Activated naive CD4-positive, alpha-beta T cell (primary cell): Measurements from ENCODE around the gene TBL2.
"Not testable (repeated sequence)": the region's sequence is repeated elsewhere in the genome, so short reads cannot be mapped to it uniquely, and the experiment has no call there.

Experiments used
- DNase-seq, 4 experiments: peaks; one replicate each; lab custom pipeline; 2025; lab: John Stamatoyannopoulos, UW

TBL2 gene

DNA sequence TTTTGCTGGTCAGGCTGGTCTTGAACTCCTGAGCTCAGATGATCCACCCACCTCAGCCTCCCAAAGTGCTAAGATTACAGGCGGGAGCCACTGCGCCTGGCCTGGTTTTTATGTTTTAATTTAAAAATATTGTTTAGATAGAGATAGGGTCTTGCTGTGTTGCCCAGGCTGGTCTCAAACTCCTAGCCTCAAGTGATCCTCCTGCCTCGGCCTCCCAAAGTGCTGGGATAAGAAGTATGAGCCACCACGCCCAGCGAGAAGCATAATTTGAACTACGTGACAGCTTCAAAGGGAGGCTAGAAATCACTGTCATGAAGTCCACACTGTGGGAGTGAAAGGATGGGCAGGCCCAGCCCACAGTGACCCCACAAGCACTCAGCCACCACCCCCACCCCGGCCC is 42.5 kb downstream of the TBL2 start:
- not testable (repeated sequence) for DNase-seq

DNA sequence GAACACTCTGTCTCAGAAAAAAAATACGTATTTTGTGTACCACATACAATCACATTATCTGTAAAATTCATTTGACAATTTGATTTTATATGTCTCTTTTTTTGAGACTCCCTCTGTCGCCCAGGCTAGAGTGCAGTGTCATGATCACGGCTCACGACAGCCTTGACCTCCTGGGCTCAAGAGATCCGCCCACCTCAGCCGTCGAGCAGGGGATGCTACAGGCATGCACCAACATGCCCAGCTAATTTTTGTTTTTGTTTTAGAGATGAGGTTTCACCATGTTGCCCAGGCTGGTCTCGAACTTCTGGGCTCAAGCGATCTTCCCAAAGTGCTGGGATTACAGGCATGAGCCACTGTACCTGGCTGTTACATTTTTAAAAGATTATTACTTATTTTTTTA is 44.6 kb downstream of the TBL2 start:
- DNase-seq, result no peak

DNA sequence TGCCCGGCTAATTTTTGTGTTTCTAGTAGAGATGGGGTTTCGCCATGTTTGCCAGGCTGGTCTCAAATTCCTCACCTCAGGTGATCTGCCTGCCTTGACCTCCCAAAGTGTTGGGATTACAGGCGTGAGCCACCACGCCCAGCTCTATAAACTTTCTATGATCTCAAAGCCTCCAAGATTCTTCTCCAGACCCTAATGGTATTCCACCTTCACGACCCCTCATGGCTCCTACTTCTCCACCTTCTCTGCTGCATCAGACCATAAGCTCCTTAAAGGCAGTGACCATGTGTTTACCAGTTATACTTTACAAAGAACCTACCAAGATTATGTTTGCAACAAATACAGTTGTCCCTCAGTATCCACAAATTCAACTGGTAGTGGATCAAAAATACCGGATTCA is 46.2 kb downstream of the TBL2 start:
- DNase-seq, result no peak

DNA sequence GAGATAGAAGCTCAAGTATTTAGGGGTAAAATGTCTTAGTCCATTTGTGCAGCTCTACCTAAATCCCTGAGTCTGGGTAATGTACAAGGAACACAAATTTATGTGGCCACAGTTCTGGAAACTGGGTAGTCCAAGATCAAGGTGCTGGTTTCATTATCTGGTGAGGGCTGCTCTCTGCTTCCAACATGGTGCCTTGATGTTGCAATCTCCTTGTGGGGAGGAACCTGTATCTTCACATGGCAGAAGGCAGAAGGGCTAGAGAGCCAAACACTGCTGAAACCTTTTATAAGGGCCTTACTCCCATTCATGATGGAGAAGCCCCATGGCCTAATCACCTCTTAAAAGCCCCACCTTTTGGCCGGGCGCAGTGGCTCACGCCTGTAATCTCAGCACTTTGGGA is 47.6 kb downstream of the TBL2 start:
- no peak for DNase-seq

DNA sequence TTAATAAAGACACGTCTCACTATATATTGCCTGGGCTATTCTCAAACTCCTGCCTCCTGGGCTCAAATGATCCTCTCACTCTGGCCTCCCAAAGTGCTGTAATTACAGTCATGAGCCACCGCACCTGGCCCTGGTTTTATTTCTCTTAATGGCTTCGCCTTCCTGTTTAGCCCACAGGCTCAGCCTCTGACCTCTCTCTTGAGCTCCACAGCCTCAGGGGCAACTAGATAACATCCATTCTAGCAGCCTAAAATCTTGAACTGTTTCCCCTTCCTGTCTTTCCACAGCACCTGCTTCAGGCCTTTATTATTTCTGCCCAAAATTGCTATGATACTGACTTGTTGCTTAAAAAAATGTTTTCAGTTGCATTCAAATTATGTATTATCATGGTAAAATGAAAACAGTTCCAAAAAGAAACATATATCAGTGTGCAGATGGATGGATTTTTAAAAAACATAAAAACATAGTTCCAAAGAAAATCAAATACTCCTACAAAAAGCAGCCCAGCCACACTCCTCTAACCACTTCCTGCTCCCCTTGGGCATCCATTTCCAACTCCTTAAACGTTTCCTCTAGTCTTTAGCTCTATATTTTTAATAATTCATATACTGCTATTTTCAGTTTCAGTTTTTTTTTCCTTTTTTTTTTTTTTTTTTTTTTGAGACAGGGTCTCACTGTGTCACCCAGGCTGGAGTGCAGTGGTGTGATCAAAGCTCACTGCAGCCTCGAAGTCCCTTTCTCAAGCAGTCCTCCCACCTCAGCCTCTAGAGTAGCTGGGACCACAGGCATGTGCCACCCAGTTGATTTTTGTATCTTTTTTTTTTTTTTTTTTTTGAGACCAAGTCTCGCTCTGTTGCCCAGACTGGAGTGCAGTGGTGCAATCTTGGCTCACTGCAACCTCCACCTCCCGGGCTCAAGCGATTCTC is 51.2 kb downstream of the TBL2 start:
- DNase-seq, result no peak

GRCh38 chr7:73526158-73526494 is 52.3 kb downstream of the TBL2 start:
- DNase-seq, result not testable (repeated sequence)

GRCh38 chr7:73522105-73522872 is 56.1 kb downstream of the TBL2 start, which contains the start of gene BAZ1B:
TSS of gene BAZ1B (minus strand) at chr7:73522293. CDS start at chr7:73521933, 360 bp downstream.
- DNase-seq, result peak; percentile 81 to 94 (median 88)

DNA sequence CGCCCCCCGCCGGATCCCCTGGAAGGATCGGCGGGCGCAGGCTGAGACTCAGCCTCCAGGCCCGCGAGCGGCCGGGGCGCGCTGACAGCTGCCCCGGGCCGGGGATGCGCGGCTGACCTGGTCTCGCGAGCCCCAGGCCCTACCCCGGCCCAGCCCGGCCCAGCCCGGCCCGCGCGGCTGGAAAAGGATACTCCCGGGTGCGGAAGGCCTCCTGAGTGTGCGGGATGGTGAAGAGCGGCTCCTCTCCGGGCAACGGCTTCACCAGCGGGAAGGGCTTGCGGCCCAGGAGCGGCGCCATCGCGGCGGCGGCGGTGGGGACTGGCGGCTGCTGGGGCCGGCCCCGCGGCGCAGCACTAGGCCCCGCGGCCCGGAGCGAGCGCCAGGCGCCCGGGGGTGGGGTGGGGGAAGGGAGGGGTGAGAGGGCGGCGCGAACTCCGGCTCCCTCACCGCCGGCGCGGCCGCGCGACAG is 56.7 kb downstream of the TBL2 start:
- peak in 1 of 4 experiments; percentile 46 for DNase-seq

DNA sequence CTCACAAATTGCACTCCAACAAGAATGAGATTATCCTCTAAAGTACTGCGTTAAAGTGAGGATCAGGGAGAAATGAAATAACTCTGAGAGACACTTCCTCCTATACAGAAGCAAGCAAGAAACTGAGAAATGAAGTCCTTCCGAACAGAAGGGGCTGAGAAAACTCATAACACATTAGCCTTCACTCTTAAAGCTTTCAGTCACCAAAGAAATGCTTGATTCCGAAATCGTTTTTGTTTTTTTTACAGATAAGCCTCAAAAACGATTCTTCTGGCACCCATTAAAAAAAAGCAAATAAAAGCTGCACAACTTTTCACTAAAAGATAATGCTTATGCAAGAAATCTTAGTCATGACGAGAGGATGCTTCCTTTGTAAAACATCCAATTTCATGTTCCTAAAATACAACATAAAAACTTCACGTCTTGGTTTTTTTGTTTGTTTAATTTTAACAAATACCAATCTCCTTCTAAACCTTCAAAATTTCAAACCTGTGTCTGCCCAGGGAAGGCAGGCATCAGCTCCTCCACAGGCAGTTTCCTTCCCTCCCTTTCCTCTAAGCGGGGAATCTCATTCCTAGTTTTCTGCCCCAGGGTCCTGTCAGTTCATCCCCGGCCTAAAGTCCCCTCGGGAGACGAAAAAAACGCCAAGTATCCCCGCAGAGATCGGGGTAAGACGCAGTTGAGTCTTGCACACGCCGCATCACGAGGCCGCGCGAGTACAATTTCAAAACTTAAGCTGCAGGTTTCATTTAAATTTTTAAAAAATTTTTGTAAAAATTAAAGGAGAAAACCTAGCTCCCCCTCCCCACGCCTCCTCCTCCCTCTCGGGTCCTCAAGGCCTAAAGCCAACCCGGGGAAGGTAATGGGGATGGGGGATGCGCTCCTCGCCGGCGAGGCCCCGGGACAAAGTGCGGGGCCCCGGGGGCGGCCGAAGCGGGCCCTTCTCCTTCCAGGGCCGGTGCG is 57.4 kb downstream of the TBL2 start:
- DNase-seq, result no peak

GRCh38 chr7:73519867-73520672 is 58.3 kb downstream of the TBL2 start:
- DNase-seq, result no peak

DNA sequence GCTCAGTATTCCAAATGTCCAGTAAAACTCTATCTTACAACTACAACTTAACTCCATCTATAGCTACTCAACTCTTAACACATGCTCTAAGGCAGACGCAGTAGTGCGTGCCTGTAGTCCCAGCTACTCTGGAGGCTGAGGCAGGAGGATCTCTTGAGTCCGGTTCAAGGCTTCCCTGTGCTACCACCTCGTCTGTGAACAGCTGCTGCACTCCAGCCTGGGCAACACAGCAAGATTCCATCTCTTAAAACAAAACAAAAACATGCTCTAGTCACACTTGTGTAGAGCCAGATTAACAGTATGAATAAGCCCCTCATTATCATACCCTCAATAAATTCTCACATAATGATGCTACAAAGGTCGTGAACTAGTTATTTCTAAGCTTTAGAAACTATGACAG is 59.9 kb downstream of the TBL2 start:
- no peak for DNase-seq
